ENCODE results near the gene FAM241B.

The FAM241B gene

DNA sequence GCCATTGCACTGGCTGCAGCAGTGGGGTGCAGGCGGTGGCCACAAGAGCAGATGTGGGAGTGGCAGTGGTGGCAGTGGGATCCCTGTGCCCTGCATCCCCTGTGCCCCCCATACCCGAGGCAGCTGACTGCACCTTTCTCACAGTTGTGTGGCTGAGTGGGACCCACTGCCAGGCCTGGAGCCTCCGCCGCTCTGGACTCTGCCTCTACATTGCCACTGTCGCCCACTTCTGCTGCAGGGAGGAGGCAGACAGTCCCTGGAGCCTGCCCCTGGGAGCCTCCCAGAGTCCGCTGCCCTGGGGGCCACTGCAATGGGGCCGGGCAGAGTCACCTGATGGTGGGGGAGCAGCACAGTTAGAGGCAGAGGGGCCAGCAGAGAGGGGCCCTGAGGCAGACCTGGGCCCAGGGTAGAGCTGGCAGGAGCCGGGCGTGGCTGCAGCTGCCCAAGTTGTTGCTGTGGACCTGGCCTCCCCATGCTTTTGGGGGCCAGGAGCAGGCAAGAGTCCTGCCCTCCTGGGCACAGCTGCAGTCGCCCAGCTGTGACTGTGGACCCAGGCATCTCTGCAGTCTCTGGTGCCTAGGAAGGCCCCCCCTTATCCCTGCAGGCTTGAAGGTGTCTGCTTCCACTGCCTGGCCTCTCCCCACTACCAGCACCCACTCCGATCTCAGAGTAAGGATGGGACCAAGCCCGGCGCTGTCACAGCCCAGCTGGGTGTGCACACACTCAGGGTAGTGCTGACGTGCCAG lies 22.2 kb downstream of the FAM241B start:
- TF ChIP-seq, protein P1, sequence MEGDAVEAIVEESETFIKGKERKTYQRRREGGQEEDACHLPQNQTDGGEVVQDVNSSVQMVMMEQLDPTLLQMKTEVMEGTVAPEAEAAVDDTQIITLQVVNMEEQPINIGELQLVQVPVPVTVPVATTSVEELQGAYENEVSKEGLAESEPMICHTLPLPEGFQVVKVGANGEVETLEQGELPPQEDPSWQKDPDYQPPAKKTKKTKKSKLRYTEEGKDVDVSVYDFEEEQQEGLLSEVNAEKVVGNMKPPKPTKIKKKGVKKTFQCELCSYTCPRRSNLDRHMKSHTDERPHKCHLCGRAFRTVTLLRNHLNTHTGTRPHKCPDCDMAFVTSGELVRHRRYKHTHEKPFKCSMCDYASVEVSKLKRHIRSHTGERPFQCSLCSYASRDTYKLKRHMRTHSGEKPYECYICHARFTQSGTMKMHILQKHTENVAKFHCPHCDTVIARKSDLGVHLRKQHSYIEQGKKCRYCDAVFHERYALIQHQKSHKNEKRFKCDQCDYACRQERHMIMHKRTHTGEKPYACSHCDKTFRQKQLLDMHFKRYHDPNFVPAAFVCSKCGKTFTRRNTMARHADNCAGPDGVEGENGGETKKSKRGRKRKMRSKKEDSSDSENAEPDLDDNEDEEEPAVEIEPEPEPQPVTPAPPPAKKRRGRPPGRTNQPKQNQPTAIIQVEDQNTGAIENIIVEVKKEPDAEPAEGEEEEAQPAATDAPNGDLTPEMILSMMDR (IDR thresholded peaks at IDR 0.05; ENCODE audit: control insufficient read depth, insufficient read depth, low read depth, low read length, missing control alignments) = no peak
- DNase-seq (ENCODE audit: low read depth) = no peak
- H3K4me3 ChIP-seq (ENCODE audit: control insufficient read depth, low read depth, low read length) = no peak overlapping the region

DNA sequence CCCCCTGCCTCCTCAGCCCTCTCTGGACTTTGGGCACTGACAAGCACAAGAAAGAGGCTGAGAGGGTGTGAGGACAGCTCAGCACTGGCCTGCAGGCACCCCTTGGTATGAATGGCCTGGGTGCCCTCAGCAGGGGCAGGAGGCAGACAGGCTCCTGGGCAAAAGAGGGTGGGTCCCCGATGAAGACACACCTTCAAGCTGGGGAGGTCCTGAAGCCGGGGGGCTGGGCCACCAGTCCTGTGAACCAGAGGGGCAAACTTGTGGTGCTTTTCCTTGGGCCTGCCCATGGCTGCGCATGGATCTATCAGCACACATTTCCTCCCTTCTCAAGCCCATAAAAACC lies 22.8 kb downstream of the FAM241B start:
- DNase-seq (ENCODE audit: low read depth) = no peak
- H3K4me3 ChIP-seq (ENCODE audit: control insufficient read depth, low read depth, low read length) = no peak overlapping the region
- TF ChIP-seq, protein P1 (IDR thresholded peaks at IDR 0.05; ENCODE audit: control insufficient read depth, insufficient read depth, low read depth, low read length, missing control alignments) = no peak

DNA sequence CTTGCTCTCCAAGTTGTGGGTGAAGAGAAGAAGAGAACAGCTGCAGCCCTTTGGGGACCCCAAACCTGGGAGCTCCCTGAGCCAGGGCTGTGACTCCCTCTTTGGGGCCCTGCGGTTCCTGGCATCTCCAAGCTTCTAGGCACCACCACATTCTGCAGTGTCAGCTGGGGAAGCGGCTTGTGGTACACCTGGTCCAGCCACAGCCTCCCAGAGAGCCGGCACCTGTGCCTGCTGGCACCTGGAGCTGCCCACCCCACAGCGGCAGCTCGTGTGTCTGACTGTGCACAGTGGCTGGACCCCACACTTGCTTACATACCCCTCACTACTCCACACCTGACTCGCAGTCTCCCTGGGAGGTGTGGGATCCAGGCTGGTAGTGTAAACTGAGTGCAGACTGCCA lies 23.5 kb downstream of the FAM241B start:
- H3K4me3 ChIP-seq (ENCODE audit: control insufficient read depth, low read depth, low read length) = no peak overlapping the region
- DNase-seq (ENCODE audit: low read depth) = no peak
- TF ChIP-seq, protein P1 (IDR thresholded peaks at IDR 0.05; ENCODE audit: control insufficient read depth, insufficient read depth, low read depth, low read length, missing control alignments) = no peak

DNA sequence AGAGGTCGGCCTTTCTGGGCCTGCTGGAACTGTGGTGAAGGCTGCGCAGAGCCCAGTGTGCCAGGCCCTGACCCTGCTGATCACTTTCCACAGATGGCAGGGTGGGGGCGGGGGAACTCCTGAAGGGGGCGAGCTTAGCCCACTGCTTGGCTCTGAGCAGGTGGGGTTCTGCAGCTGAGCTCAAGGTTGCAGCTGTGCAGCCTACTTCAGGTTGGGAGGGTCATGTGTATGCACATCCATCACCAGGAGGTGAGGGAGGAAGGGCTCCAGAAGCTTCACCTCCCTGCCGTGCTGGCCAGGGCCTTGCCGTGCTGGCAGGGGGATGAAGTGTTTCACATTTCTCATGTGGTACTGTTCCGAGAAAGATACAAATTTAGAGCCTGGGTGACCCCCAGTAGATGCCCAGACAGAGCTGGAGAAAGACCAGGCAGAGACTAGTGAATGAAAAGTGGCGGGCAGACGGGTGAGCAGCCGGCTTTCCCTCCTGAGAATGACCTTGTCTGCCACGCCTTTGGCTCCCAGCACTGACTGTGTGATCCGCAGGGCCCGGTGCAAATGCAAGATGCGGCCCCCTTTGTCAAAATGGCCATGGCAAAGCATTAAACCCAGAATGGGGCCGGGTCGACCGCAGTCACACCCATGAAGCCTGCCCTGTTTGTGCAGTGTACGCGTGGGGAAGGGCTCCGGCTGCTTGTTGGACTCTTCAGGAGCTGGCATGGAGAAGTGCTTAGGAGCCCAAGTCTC lies 25.2 kb downstream of the FAM241B start:
- DNase-seq (ENCODE audit: low read depth) = no peak
- H3K4me3 ChIP-seq (ENCODE audit: control insufficient read depth, low read depth, low read length) = no peak overlapping the region
- TF ChIP-seq, protein P1 (IDR thresholded peaks at IDR 0.05; ENCODE audit: control insufficient read depth, insufficient read depth, low read depth, low read length, missing control alignments) = no peak

DNA sequence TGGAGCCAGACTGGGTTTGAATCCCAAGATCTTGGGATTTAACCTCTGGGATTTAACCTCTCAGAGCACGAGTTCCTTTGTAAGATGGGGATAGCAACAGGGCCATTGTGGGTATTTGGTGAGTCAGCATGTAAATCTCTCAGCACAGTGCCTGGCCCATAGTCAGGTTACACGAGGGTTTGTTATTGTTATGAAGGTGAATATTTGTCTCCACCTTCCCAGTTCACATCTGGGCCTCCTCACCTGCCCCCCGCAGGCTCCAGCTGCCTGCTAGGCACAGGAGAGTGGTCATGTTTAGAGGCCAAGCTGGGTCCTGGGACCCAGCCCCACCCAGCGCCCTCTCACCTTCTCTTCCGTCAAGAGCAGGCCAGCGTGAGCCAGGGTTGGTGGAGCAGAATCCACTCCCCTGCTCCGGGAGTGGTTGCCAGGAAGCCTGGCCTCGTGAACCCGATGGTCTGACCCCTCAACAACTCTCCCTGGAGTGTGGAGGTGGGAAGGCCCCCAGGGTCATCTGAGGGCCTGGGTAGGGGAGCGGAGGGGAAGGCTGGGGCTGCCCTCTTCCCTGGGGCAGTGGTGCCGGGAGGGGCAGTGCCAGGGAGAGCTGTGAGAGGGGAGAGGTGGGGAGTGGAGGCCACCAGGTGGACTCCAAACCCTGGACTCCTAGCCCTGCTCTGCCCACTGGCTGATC lies 26.0 kb downstream of the FAM241B start:
- no peak overlapping the region for H3K4me3 ChIP-seq (ENCODE audit: control insufficient read depth, low read depth, low read length)
- no peak for DNase-seq (ENCODE audit: low read depth)
- TF ChIP-seq, protein P1 (IDR thresholded peaks at IDR 0.05; ENCODE audit: control insufficient read depth, insufficient read depth, low read depth, low read length, missing control alignments) = no peak

DNA sequence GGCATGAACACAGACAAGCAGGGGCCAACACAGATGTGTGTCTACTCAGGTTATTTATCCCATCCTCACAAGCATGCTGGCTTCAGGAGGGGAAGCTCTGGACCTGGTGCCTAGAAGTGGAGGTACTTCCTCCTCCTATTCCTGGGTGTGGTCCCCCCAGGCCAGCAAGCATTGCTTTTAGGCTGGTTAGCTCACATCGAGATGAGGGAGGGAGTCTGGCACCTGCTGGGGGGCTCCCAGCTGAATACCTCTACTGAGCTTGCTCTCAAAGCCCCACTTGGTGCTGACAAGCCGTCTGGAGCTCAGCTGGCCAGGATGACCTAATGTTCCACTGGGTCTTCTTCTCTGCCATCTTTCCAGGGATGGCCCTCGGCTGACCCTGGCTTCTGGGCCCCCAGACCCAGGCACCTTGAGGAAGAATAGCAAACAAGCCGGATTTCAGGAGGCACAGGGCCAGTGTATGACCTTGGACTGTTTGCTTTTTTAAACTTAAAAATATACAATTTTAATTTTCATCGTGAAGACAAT lies 26.8 kb downstream of the FAM241B start:
- H3K4me3 ChIP-seq (ENCODE audit: control insufficient read depth, low read depth, low read length) = no peak overlapping the region
- DNase-seq (ENCODE audit: low read depth) = no peak
- TF ChIP-seq, protein P1 (IDR thresholded peaks at IDR 0.05; ENCODE audit: control insufficient read depth, insufficient read depth, low read depth, low read length, missing control alignments) = no peak

Measured in AG09309 (cell line).